GM21737 (cell line): Measurements from ENCODE around the gene SEMA6A.
"Not testable (repeated sequence)": the region's sequence is repeated elsewhere in the genome, so short reads cannot be mapped to it uniquely, and the experiment has no call there.

Source experiments
- ATAC-seq: cut with Tn5 transposase; IDR thresholded peaks from one replicate; pipeline ENCODE4 v1.9.1; 2021; ENCODE audit warnings: mild to moderate bottlenecking, moderate library complexity; ENCODE audit not compliant: unreplicated experiment

SEMA6A gene

DNA sequence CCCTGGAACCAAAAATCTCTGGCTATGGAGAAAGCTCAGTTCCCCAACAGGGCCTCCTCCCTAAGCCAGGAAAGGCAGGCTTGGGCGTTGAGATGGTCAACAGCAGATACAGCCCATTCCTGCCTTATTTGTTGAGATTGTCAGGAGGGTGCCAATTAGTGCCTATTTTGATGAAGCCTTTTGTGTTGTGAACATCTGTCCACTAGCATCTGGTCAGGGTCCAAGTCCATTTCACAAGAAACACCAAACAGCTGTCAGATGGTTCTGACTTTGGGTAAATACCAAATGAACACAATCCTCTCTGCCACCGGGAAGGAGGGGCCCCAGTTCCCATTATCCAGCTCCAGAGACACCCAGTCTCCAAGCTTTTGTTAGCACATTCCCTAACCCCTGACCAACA lies 19.9 kb downstream of the SEMA6A start:
- no peak for ATAC-seq

DNA sequence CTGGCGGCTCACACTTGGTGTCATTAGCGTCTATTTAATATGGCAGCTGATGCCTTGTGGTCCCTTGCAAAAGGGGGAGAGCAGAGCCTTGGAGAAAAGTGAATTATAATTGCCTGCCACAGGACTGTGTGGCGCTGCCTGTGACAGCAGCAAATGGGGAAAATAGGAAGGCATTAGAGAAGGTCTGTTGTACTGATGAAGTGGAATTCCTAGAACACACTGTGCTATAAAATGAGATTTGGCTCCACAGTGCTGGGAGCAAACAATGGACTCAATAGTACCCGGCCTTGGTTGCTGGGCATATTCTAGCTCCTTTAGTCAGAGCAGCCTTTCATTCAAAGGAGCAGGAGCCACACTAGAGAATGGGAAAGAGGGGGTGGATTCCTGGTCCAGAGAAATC lies 21.3 kb downstream of the SEMA6A start:
- no peak for ATAC-seq

DNA sequence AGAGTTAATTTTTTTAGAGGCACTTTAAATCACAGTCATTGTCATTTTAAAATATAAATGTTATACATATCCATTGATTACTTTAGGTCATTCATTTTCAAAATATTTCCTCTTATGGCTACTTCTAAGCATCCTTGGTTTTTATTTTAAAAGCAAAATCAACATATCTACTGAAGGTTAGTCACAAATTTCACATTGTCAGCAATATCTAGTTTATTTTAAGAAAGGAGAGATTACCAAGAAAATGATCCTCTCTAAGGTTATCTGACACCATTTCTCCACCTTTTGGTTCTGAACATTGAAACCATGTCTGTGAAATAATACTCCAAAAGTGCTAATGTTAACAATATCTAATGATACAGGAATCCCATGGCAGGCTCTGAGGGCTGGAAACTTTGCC lies 24.5 kb downstream of the SEMA6A start:
- no peak for ATAC-seq

DNA sequence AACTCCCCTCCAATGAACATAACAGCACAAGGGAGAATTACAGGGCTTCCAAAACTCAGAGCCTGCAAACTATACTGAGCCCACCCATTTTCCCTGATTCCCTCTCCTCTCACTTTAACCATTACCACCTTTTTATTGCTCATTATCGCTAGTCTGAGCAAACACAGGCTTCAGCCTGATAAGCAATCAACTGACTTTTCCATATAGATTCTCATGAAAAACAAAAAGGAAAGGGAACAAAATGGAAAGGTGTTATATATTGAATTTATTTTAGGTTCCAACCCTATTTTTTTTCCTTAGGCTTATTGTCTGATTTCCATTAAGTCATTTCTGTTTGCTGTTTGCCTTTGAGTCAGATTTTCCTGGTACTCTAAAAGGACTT lies 27.9 kb downstream of the SEMA6A start:
- ATAC-seq = no peak

DNA sequence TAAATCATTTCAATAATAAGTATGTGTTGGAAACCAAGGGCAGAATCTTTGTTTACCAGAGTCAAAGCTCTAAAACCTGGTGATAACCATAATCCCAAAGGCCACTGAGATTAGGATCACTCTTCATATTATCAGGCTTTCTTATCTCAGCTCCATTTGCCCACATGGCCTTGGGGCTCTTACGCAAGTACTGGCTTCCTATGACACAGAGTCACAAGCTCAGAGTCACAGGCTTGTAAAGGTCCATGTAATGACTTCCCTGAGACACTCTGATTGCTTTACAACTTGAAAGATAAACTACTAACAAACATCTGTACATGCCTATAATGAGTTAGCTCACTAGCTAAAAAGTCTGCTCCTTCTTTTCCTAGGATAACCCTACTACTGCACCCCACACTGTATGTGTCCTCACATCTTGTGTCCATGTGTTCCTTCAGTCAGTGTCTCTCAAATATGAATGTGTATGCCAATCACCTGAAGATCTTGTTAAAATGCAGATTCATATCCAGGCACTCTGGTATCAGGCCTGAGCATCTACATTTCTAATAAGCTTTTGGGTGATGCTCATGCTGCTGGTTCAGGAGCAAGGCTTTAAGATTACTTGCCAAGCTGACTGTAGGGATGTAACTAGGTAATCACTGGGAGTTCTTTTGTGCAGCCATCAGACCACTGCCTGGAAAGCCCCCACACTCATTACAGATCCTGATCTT lies 28.4 kb downstream of the SEMA6A start:
- no peak for ATAC-seq

DNA sequence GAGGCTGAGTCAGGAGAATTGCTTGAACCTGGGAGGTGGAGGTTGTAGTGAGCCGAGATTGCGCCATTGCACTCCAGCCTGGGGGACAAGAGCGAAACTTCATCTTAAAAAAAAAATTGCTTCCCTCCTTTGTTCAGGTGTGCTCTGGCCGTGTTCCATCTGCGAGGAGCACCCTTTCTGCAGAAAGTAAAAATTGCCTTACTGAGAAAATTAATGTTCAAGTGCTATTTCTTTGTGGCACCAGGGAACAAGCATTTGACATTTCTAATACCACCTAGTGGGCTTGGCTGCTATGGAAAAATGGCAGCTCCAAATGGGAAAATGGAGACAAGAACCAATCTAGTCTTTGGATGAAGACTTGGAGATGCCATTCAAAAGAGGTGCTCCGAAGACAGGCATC lies 29.2 kb downstream of the SEMA6A start:
- not testable (repeated sequence) for ATAC-seq

DNA sequence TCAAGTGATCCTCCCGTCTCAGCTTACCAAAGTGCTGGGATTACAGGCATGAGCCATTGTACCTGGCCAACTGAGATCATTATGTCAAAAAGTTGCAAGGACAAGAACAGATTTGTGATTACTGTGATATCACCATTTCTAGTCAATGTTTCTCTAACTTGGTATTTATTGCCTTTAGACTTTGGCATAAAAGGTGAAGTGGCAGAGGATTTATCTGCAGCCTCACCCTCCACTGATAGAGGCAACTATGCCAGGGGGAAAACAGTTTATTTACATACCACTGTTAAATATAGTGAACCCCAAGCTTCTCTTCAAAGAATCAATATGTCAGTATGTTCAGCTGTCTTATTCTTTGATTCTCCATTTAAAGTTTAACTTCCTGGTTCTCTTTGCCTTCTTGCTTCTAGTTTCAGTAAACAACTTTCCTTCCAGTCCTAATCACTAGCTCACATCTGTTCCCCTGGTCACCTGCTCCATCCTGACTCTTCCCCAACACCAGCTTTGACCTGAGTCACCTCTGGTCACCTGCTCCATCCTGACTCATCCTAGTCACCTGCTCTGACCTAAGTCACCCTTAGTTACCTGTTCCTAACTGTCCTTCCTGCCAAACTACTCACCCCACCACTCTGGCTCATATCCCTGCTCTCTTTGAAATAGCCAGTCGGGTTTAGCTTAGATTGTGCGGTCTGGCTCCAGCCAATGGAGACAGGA lies 29.9 kb downstream of the SEMA6A start:
- no peak for ATAC-seq

DNA sequence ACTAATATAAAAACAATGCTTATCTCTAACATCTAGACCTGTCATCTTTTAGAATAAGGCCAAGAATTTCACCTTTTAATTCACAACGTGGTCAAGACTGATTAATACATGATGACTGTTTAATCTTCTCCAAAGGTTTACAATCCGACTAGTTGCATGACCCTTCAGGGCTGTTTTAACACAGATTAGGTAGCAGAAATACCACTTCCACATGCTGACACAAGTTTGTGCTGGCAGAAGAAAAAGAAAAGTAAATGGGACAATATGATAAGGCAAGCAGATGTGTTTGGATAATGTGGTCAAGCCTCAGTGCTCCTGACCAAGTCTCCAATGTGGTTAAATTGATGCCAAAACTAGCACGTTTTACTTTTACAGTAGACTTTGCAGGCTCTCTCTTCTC lies 31.1 kb downstream of the SEMA6A start:
- no peak for ATAC-seq

DNA sequence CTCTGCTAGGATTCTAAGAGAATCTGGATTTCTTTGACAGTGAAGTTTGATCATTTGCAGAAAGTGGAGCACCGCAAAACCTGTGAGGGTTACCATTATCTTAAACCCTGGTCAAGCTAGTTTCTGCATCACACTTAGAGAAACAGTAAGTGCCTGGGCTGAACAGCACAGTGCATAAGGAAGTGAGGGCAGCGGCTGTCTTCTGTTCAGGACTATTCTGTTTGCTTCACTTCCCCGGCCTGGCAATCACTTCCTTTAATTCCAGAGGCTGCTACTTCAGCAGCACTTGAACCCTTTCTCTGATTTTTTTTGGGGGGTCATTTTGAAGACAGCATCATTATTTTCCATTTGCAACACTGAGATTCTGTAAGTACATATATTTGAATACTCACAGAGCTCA lies 32.0 kb downstream of the SEMA6A start:
- ATAC-seq = no peak

DNA sequence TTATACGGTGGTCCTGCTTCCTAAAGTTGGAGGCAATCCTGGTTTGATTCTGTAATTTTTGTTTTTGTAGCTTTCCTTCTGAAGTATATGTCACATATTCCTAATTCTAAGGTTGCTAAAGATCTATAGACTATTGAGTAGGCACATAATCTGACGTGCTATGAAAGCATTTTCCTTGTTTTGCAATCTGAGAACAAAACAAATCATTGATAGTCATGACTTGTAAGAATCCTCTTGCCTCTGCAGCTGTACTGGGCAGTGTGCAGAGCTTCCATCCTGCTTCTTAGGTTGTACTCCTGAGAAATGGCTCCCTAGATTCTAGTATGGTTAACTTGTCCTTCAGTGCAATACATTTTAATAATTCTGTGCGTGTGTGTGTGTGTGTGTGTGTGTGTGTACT lies 35.4 kb downstream of the SEMA6A start:
- no peak for ATAC-seq

DNA sequence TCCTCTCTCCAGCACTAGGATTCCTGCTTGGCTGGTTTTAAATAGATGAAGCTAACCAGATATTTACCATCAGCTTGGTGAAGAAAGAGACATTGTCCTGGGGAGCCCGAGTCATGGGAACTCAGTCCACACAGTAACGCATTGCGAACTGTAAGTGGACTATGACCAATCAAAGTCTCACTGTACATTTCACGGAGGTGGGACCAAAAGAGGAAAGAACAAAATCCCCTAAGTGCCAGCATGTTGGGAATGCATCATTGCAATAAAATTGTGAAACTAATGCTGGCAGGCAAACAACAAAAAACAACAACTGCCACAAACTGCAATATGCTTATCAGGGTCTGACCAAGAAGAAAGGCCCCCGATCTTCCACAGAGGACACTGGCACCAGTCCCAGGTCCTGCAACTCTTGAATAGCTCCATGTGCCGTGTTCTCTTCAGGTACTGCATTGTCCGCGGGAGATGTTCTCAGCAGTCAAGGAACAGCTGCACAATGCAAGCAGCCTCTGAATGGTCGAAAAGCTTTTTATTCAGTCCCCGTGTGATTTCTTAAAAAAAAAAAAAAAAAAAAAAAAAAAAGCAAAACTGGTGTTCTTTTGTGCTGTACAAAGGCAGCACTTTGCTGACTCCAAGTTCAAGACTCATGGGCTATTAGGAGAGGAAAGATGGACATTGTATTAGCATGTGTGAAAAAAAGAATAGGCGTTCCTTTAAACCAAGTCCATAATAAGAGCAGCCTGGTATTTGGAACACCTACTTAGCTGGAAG lies 38.1 kb downstream of the SEMA6A start:
- ATAC-seq = no peak

DNA sequence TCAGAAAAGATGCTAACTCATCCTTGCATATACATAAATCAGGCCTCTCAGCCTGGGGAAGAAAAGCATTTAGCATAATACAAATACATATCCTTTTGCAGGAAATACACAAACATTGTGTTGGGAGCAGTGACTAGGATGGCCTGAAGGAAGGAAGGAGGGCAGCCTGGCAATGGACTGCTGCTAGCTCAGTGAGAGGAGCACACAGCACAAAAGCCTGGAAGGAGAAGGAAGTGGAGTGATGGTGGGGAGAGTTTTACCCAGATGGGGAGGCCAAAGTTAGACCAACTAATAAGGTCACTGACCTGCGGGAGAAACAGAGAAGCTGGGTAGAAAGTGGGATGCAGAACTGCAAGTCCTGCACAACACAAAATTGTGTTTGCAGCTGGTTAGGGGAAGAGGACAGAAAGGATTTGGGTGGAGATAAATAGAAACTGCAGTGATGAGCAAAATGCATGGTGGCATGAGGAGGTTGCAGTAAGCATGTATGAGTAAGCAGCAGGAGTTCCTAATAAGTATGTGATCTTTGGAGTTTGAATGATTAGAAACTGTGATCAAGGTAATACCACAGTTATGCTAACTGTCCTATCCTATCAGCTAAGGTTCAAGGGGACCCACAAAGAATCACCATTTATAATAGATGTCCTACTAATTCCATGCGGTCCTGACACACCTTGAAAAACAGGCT lies 39.5 kb downstream of the SEMA6A start:
- ATAC-seq = no peak

DNA sequence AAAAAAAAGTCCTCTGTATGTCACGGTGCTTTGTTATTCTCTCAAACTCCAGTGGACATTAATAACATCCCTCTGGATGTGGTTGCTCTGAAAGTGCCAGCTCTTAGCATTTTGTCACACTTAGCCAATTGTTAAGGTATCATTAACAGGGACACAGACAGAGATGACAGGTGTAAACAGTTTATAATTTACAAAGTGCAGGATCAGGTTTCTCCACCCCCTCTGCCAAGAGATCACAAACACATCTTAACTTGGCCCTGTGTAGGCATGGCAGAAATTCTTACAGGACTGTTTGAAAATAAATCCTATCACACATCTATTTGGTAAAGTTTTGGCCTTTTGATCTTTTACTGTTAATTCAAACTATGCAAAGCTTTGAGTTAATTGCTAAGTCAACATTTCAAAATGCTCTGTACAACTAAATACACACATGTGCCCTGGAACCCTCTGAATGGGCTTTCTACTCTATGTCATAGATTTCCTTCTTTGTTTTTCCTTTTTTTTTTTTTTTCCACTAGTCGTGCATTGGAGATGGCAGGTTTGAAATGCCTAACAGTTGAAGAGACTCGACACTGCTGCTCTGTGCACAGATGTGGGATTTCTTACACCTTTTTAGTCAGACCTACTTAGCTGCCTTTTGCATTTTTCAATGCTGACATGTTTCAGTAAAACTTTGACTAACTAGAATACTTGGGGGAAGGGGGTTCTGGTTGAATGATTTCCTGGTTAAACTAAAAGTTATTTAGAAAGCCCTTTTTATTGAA lies 41.7 kb downstream of the SEMA6A start:
- ATAC-seq = no peak

DNA sequence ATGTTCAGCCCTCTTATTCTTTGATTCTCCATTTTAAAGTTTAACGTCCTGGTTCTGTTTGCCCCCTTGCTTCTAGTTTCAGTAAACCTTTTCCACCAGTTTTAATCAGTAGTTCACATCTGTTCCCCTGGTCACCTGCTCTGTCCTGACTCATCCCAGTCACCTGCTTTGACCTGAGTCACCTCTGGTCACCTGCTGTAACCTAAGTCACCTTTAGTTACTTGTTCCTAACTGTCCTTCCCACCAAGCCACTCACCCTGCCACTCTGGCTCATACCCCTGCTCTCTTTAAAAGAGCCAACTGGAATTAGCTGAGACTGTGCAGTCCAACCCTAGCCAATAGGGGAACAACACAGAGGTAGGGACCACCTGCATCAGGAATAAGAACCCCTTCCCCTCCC lies 43.0 kb downstream of the SEMA6A start:
- ATAC-seq = no peak

DNA sequence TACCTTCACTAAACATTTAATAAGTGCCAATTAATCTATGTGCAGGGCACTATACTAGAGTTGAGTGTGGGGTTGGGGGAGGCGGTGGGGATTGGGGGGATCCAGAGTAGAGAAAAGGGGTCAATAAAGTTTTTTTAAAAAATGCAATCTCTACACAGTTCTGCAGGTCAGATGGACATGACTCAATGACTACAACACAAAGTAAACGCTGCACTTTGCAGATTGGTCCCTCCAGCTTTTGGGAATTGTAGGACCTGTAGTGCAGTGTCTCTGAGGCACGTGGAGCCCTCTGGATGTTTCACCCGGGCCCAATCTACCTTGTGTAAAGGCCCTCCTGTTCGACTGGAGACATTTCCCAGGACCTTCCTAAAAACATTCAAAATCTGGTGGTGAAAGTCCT lies 43.5 kb downstream of the SEMA6A start:
- ATAC-seq = no peak

DNA sequence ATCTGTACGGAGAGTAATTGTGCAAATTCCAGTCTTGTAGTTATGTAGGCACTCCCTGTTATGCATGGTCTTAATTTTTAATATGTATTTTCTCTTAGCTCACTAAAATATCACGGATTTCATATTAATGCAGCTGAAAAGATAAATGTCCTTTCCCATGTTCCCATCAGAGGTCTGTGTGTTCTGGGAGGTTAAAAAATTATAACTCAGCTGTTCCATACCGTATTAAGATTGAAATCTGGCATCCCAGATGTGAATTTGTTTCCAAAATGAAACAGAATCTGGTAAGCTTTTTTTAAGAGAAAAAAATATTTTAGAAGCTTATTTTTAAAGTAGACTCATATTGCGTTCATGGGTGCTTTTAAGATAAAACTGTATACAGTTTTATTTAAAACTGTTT lies 44.3 kb downstream of the SEMA6A start:
- no peak for ATAC-seq

DNA sequence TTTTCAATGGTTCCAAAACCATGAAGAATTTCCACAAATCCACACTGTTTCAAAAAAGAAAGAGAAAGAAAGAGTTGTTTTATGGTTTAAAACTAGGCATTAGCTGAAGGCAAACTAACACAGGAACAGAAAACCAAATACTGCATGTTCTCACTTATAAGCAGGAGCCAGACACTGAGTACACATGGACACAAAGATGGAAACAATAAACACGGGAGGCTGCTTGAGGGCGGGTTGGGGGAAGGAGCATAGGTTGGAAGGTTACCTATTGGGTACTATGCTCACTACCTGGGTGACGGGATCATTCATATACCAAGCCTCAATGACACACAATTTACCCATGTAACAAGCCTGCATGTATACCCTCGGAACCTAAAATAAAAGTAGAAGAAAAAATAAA lies 45.0 kb downstream of the SEMA6A start:
- no peak for ATAC-seq

DNA sequence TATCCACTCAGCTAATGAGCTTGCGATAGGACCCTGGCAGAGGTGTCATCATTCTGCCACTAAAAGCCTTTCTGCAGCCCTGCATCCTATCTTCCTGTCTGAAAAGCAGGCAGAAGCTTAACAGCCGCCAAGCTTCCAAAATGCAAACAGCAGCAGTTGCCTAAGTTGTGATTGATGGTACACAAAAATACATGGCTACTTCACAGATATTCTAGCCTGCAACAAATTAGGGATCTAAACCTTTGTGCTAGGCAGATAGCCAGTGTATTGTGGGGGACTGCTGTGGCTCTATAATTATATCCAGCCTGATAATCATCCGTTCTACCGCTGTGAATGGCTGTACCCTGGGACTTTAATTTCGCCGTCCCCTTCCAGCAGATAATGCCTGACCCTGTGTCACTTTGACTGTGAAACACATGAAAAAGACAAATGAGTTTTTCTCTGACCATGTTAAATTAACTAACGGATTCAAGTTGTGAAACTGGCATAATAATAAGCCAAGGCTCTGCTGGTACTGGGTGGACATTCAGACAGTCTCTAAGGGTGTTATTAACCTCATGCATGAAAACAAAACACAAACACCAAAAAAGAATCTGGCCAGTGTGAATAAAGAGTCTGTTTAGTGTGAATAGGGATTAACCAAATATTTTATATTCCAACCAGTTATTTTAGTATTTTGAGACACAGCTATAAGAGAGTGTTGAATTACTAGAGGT lies 45.9 kb downstream of the SEMA6A start:
- ATAC-seq = no peak

DNA sequence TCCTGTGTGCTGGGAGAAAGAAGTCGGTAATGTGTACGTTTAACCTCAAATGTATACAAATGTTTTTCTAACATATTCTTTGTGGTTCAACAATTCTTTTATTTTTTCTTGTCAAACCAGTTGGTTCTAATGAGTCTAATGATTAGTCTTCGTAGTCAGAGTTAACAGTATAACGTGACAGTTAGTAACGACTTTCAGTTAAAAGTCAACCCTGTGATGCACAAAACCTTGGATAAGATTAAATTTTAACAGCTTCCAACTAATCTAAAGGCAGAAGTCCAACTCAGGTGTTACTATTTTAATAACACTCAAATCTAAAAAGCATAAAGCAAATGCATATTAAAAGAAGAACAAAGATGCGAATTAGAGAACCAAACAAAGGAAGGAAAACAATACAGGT lies 47.0 kb downstream of the SEMA6A start:
- ATAC-seq = no peak

DNA sequence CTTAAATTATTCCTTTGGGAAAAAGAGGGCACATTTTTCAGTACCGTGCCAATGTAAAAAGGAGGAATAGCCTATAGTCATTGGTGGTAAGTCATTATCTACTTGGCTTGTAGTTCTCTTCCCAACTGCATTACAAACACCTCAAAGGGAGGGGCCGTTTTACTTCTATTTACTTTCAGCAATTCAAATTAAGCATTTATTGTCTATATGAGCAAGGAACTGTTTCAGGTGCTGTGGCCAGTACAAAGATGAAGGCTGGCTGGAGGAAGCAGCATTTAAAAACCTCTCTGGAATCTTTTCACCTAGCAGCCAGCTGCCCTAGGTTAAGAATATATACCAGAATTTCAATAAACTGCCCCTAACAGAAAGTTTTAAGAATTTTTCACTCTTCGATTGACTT lies 48.9 kb downstream of the SEMA6A start:
- no peak for ATAC-seq
